Activated T-cell treated with anti-CD3 and anti-CD28 coated beads, Interleukin-2, amount 50 U/mL, for 24 hours (primary cell): Measurements from ENCODE around the gene LZTS3.
"Not testable (repeated sequence)": the region's sequence is repeated elsewhere in the genome, so short reads cannot be mapped to it uniquely, and the experiment has no call there.

Source experiments
- DNase-seq: peaks from one replicate; pipeline ENCODE4 v3.0.0-alpha.2; 2020
- H3K27ac Mint-ChIP-seq: 2 replicates; pipeline ENCODE4 v1.8.0; 2020; ENCODE audit warnings: mild to moderate bottlenecking, mixed read lengths
- H3K27me3 Mint-ChIP-seq: 2 replicates; pipeline ENCODE4 v1.8.0; 2020; ENCODE audit warnings: mixed read lengths
- H3K36me3 Mint-ChIP-seq: 2 replicates; pipeline ENCODE4 v1.8.0; 2020; ENCODE audit warnings: low read depth, mixed read lengths
- H3K4me1 Mint-ChIP-seq: 2 replicates; pipeline ENCODE4 v1.8.0; 2020; ENCODE audit warnings: low read depth, mixed read lengths
- H3K4me3 Mint-ChIP-seq: 2 replicates; pipeline ENCODE4 v1.8.0; 2020; ENCODE audit warnings: mild to moderate bottlenecking, moderate library complexity, mixed read lengths
- H3K9me3 Mint-ChIP-seq: 2 replicates; pipeline ENCODE4 v1.8.0; 2020; ENCODE audit warnings: mixed read lengths

The LZTS3 gene

GRCh38 chr20:3146732-3147341 is 26.5 kb downstream of the LZTS3 start:
- Mint-ChIP-seq H3K4me1 (peaks cover 46% of the 10 kb centered on the region), H3K36me3 (peaks cover 76% of the 10 kb centered on the region), H3K9me3 (peaks cover 2% of the 10 kb centered on the region), H3K27ac (no peak overlapping the region), H3K27me3 (no peaks in the 10 kb centered on the region), H3K4me3 (no peak overlapping the region)
- DNase-seq = no peak

DNA sequence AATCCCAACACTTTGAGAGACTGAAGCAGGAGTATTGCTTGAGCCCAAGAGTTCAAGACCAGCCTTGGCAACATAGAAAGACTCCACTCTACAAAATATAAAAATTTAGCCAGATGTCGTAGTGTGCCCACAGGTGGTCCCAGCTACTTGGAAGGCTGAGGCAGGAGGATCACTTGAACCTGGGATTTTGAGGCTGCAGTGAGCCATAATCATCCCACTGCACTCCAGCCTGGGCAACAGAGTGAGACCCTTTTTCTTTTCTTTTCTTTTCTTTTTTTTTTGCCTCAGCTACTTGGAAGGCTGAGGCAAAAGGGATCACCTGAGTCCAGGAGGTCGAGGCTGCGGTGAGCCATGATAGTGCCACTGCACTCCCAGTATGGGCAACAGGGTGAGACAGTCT is 31.6 kb downstream of the LZTS3 start:
- H3K27me3 Mint-ChIP-seq = no peaks in the 10 kb centered on the region
- H3K4me3 Mint-ChIP-seq = no peak overlapping the region
- no peak overlapping the region for H3K27ac Mint-ChIP-seq
- H3K9me3 Mint-ChIP-seq = peaks cover 2% of the 10 kb centered on the region
- H3K4me1 Mint-ChIP-seq = peaks cover 19% of the 10 kb centered on the region
- peaks cover 38% of the 10 kb centered on the region for H3K36me3 Mint-ChIP-seq
- DNase-seq = no peak

GRCh38 chr20:3137492-3137891 is 35.9 kb downstream of the LZTS3 start:
- Mint-ChIP-seq H3K36me3 (peaks cover 7% of the 10 kb centered on the region), H3K4me3 (no peak overlapping the region), H3K27me3 (no peaks in the 10 kb centered on the region), H3K4me1 (peaks cover 27% of the 10 kb centered on the region), H3K27ac (no peak overlapping the region), H3K9me3 (no peaks in the 10 kb centered on the region)
- DNase-seq = no peak

DNA sequence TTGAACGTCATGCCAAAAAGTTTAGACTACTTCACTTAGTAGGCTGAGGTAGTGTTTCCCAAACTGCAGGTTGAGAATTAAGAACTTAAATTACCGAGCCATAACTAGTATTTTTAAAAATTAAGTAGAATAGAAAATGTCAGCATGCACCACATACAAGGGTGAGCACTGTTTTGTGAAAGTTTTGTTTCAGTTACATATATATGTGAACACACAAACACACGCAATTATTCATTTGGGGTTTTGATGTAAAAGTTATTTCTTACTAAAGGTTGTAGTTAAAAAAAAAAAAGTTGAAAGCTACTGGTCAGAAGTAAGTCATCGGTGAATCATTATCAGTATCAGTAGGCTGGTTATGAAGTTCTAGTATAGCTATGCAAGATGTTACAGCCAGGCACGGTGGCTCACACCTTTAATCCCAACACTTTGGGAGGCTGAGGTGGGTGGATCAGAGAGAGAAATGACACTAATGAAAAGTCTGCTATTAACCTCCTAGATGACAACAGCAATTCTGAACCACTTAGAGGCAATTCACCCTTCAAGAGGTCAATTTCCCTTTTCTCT is 37.8 kb downstream of the LZTS3 start:
- H3K4me1 Mint-ChIP-seq = peaks cover 26% of the 10 kb centered on the region
- no peaks in the 10 kb centered on the region for H3K9me3 Mint-ChIP-seq
- H3K27me3 Mint-ChIP-seq = no peaks in the 10 kb centered on the region
- no peak for DNase-seq
- no peak overlapping the region for H3K4me3 Mint-ChIP-seq
- H3K36me3 Mint-ChIP-seq = peaks cover 7% of the 10 kb centered on the region
- H3K27ac Mint-ChIP-seq = peak overlapping the region; percentile 4

DNA sequence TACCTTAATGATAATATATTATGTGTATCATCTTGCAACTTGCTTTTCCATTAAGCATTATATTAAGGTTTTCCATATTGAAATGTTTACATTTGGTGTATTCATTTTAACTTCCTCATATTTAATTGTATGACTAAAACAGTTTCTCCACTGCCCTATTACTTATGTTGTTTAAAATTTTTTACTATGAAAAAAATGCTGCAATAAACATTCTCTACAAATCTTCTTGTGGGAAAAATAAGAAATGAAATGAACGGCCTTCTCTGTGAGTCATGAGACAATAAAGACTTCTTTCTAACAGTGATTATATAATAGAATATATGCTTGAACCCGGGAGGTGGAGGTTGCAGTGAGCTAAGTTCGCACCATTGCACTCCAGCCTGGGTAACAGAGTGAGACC is 39.2 kb downstream of the LZTS3 start:
- no peak for DNase-seq
- Mint-ChIP-seq H3K27ac (no peak overlapping the region), H3K36me3 (peaks cover 7% of the 10 kb centered on the region), H3K27me3 (no peaks in the 10 kb centered on the region), H3K4me1 (peaks cover 20% of the 10 kb centered on the region), H3K4me3 (no peak overlapping the region), H3K9me3 (no peaks in the 10 kb centered on the region)

- no peak overlapping the region for H3K27ac Mint-ChIP-seq
- H3K9me3 Mint-ChIP-seq = no peaks in the 10 kb centered on the region
- peaks cover 5% of the 10 kb centered on the region for H3K36me3 Mint-ChIP-seq
- peaks cover 17% of the 10 kb centered on the region for H3K4me1 Mint-ChIP-seq
- H3K27me3 Mint-ChIP-seq = no peaks in the 10 kb centered on the region
- DNase-seq = no peak
- H3K4me3 Mint-ChIP-seq = no peak overlapping the region
Measured at GRCh38 chr20:3133155-3133554, 40.2 kb downstream of the LZTS3 start.

- H3K9me3 Mint-ChIP-seq = no peaks in the 10 kb centered on the region
- H3K4me1 Mint-ChIP-seq = peaks cover 3% of the 10 kb centered on the region
- no peaks in the 10 kb centered on the region for H3K27me3 Mint-ChIP-seq
- DNase-seq = no peak
- no peak overlapping the region for H3K4me3 Mint-ChIP-seq
- H3K36me3 Mint-ChIP-seq = peaks cover 3% of the 10 kb centered on the region
- no peak overlapping the region for H3K27ac Mint-ChIP-seq
Measured at GRCh38 chr20:3130051-3130600, 43.2 kb downstream of the LZTS3 start.

DNA sequence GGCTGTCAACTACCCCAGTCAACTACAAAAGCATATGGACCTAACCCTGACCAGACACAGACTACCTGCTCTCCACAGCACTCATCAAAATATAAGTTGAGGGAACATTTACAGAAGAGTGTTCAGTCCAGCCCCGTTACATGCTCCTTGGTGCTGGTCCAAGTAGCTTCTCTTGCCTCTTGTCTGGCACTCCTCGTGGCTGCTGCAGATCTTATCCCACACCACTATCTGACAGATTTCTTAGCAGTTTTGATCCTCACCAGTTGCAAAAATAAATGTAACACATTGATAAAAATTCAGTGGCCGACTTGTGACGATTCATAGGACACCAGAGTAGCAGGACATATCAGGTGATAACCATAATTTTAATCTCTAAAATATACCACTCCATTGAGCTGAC is 44.3 kb downstream of the LZTS3 start:
- DNase-seq = peak; percentile 18
- Mint-ChIP-seq H3K4me3 (no peak overlapping the region), H3K4me1 (peaks cover 4% of the 10 kb centered on the region), H3K36me3 (peaks cover 9% of the 10 kb centered on the region), H3K27ac (no peak overlapping the region), H3K9me3 (no peaks in the 10 kb centered on the region), H3K27me3 (no peaks in the 10 kb centered on the region)

GRCh38 chr20:3128275-3128984 is 44.9 kb downstream of the LZTS3 start:
- Mint-ChIP-seq H3K27me3 (no peaks in the 10 kb centered on the region), H3K36me3 (peaks cover 13% of the 10 kb centered on the region), H3K4me3 (no peak overlapping the region), H3K27ac (no peak overlapping the region), H3K4me1 (peaks cover 6% of the 10 kb centered on the region), H3K9me3 (no peaks in the 10 kb centered on the region)
- no peak for DNase-seq

DNA sequence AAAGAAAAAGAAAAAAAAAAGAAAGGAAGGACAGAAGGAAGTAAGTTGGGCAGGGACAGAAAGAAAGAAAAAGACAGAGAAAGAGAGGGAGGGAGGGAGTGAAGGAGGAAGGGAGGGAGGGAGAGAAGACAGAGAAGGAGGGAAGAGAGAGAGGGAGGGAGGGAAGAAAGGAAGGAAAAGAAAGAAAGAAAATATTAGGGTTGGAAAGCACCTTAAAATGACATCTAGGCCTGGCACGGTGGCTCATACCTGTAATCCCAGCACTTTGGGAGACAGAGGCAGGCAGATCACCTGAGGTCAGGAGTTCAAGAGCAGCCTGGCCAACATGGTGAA is 46.9 kb downstream of the LZTS3 start:
- Mint-ChIP-seq H3K27me3 (no peaks in the 10 kb centered on the region), H3K27ac (no peak overlapping the region), H3K36me3 (peaks cover 31% of the 10 kb centered on the region), H3K4me1 (peaks cover 25% of the 10 kb centered on the region), H3K4me3 (no peak overlapping the region), H3K9me3 (peaks cover 4% of the 10 kb centered on the region)
- DNase-seq = no peak

GRCh38 chr20:3125776-3126526 is 47.4 kb downstream of the LZTS3 start:
- H3K27me3 Mint-ChIP-seq, H3K9me3 Mint-ChIP-seq, H3K4me3 Mint-ChIP-seq, DNase-seq, H3K27ac Mint-ChIP-seq: not testable (repeated sequence)
- H3K4me1 Mint-ChIP-seq = peaks cover 31% of the 10 kb centered on the region
- peaks cover 37% of the 10 kb centered on the region for H3K36me3 Mint-ChIP-seq

DNA sequence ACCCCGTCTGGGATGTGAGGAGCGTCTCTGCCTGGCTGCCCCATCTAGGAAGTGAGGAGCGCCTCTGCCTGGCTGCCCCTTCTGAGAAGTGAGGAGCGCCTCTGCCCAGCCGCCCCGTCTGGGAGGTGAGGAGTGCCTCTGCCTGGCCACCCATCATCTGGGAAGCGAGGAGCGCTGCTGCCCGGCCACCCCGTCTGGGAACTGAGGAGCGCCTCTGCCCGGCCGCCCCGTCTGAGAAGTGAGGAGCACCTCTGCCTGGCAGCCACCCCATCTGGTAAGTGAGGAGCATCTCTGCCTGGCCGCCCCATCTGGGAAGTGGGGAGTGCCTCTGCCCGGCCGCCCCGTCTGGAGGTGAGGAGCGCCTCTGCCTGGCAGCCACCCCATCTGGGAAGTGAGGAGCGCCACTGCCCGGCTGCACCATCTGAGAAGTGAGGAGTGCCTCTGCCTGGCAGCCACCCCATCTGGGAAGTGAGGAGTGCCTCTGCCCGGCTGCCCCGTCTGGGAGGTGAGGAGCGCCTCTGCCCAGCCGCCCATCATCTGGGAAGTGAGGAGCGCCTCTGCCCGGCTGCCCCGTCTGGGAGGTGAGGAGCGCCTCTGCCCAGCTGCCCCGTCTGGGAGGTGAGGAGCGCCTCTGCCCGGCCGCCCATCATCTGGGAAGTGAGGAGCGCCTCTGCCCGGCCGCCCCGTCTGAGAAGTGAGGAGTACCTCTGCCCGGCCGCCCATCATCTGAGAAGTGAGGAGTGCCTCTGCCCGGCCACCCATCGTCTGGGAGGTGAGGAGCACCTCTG is 48.4 kb downstream of the LZTS3 start:
- not testable (repeated sequence) for H3K4me3 Mint-ChIP-seq, H3K27ac Mint-ChIP-seq, DNase-seq, H3K9me3 Mint-ChIP-seq, H3K27me3 Mint-ChIP-seq
- H3K36me3 Mint-ChIP-seq = peaks cover 42% of the 10 kb centered on the region
- peaks cover 36% of the 10 kb centered on the region for H3K4me1 Mint-ChIP-seq

DNA sequence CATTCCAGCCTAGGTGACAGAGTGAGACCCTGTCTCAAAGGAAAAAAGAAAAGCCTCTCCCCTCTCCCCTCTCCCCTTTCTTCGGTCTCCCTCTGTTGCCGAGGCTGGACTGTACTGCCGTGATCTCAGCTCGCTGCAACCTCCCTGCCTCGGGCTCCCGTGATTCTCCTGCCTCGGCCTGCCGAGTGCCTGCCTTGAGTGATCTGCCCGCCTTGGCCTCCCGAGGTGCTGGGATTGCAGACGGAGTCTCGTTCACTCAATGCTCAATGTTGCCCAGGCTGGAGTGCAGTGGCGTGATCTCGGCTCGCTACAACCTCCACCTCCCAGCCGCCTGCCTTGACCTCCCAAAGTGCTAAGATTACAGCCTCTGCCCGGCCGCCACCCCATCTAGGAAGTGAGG is 49.2 kb downstream of the LZTS3 start:
- H3K36me3 Mint-ChIP-seq = peaks cover 49% of the 10 kb centered on the region
- H3K27me3 Mint-ChIP-seq, H3K27ac Mint-ChIP-seq, DNase-seq, H3K4me3 Mint-ChIP-seq, H3K9me3 Mint-ChIP-seq: not testable (repeated sequence)
- H3K4me1 Mint-ChIP-seq = peaks cover 40% of the 10 kb centered on the region

DNA sequence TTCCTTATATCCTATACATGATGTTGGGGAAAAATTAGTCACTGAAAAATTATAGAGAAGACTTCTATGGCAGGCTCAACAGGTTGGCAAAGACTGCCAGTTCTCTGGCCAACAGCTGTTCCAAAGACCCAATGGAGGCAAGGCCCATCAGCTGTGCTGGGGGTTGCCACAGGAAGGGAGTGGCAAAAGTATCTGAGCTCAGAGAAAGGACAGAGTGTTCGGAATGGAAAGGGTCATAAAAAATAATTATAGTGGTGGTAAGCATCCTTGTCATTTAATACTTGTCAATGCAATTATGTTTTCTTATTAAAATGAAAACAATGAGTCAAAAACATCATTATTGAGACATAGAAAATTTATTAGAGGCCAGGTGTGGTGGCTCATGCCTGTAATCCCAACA is 49.8 kb downstream of the LZTS3 start:
- Mint-ChIP-seq H3K9me3 (peaks cover 4% of the 10 kb centered on the region), H3K4me3 (no peak overlapping the region), H3K27ac (peak overlapping the region; percentile 41), H3K4me1 (peaks cover 42% of the 10 kb centered on the region), H3K27me3 (no peaks in the 10 kb centered on the region), H3K36me3 (peaks cover 53% of the 10 kb centered on the region)
- no peak for DNase-seq
